ENCODE data around the gene OXER1. TPM values are rescaled to one million over a fixed set of nuclear protein-coding genes. Genes with fewer than 3 reads are reported as not detected.
"Not testable (repeated sequence)": the region's sequence is repeated elsewhere in the genome, so short reads cannot be mapped to it uniquely, and the experiment has no call there.

Gene OXER1
- polyA plus RNA-seq, 1 donor = 7.2 TPM

- no peak for DNase-seq (ENCODE audit: low read depth)
Measured at GRCh38 chr2:42752314-42752713, 11.6 kb downstream of the OXER1 start.

- DNase-seq (ENCODE audit: low read depth) = no peak
Measured at GRCh38 chr2:42748840-42749239, 15.1 kb downstream of the OXER1 start.

- no peak for DNase-seq (ENCODE audit: low read depth)
Measured at GRCh38 chr2:42747422-42747821, 16.5 kb downstream of the OXER1 start.

GRCh38 chr2:42744545-42745082 is 19.3 kb downstream of the OXER1 start:
- DNase-seq (ENCODE audit: low read depth) = no peak

GRCh38 chr2:42743659-42743990 is 20.3 kb downstream of the OXER1 start:
- no peak for DNase-seq (ENCODE audit: low read depth)

GRCh38 chr2:42742740-42743658 is 20.9 kb downstream of the OXER1 start:
- DNase-seq (ENCODE audit: low read depth) = no peak

GRCh38 chr2:42741140-42741539 is 22.8 kb downstream of the OXER1 start:
- DNase-seq (ENCODE audit: low read depth) = no peak

- no peak for DNase-seq (ENCODE audit: low read depth)
Measured at GRCh38 chr2:42736598-42737322, 27.2 kb downstream of the OXER1 start.

- DNase-seq (ENCODE audit: low read depth) = no peak
Measured at GRCh38 chr2:42733852-42734251, 30.1 kb downstream of the OXER1 start.

GRCh38 chr2:42731316-42731715 is 32.6 kb downstream of the OXER1 start:
- not testable (repeated sequence) for DNase-seq (ENCODE audit: low read depth)

- DNase-seq (ENCODE audit: low read depth) = no peak
Measured at GRCh38 chr2:42726680-42727079, 37.3 kb downstream of the OXER1 start.

- DNase-seq (ENCODE audit: low read depth) = no peak
Measured at GRCh38 chr2:42725657-42726056, 38.3 kb downstream of the OXER1 start.

- DNase-seq (ENCODE audit: low read depth) = no peak
Measured at GRCh38 chr2:42724886-42725285, 39.0 kb downstream of the OXER1 start.

GRCh38 chr2:42723465-42723864 is 40.5 kb downstream of the OXER1 start:
- DNase-seq (ENCODE audit: low read depth) = no peak

- peak; percentile 25 for DNase-seq (ENCODE audit: low read depth)
Measured at GRCh38 chr2:42722320-42723190, 41.4 kb downstream of the OXER1 start.

GRCh38 chr2:42721898-42722297 is 42.0 kb downstream of the OXER1 start:
- DNase-seq (ENCODE audit: low read depth) = no peak

GRCh38 chr2:42714686-42715085 is 49.2 kb downstream of the OXER1 start:
- DNase-seq (ENCODE audit: low read depth) = no peak

GRCh38 chr2:42713920-42714319 is 50.0 kb downstream of the OXER1 start:
- DNase-seq (ENCODE audit: low read depth) = no peak

- DNase-seq (ENCODE audit: low read depth) = no peak
Measured at GRCh38 chr2:42712934-42713333, 51.0 kb downstream of the OXER1 start.

Measured in forelimb muscle (tissue), 1 donor.